Left lobe of liver (tissue), 2 donors: ENCODE results near the gene C11orf87. TPM values are rescaled to one million over a fixed set of nuclear protein-coding genes. Genes with fewer than 3 reads are reported as not detected.

Source experiments
- ATAC-seq: fragments of 200-7000 bp; cut with Tn5 transposase; one replicate; pipeline ENCODE4 v1.9.1; 2020; ENCODE audit warnings: mild to moderate bottlenecking, moderate library complexity
- DNase-seq: peaks from one replicate; pipeline ENCODE4 v3.0.0-alpha.2; 2020; ENCODE audit warnings: low spot score
- total RNA-seq: library from RNA; stranded (reverse); gene quantifications from one replicate; pipeline ENCODE4 v1.2.1, GENCODE V29; 2021
- donor health status: DM: no; HTN: no; CAD: no; lungs with moderate emphysema.
- donor health status: DM: no; HTN: yes; CAD: no.

Gene C11orf87
- total RNA-seq, 1 donor from 2014 or later = not detected

GRCh38 chr11:109439684-109440083, 17.7 kb downstream of the C11orf87 start:
- DNase-seq (no peak), ATAC-seq (no peak)

- ATAC-seq (no peak), DNase-seq (no peak)
Measured at GRCh38 chr11:109443052-109443451, 21.1 kb downstream of the C11orf87 start.

- ATAC-seq (no peak), DNase-seq (no peak)
Measured at GRCh38 chr11:109454857-109455256, 32.9 kb downstream of the C11orf87 start.
